HG03457 (cell line): ENCODE measurements around the gene COASY.
"Not testable (repeated sequence)": the region's sequence is repeated elsewhere in the genome, so short reads cannot be mapped to it uniquely, and the experiment has no call there.

Experiments
- ATAC-seq: cut with Tn5 transposase; IDR thresholded peaks from one replicate; pipeline ENCODE4 v1.9.1; 2021; ENCODE audit warnings: moderate number of reproducible peaks; ENCODE audit not compliant: unreplicated experiment

The COASY gene

DNA sequence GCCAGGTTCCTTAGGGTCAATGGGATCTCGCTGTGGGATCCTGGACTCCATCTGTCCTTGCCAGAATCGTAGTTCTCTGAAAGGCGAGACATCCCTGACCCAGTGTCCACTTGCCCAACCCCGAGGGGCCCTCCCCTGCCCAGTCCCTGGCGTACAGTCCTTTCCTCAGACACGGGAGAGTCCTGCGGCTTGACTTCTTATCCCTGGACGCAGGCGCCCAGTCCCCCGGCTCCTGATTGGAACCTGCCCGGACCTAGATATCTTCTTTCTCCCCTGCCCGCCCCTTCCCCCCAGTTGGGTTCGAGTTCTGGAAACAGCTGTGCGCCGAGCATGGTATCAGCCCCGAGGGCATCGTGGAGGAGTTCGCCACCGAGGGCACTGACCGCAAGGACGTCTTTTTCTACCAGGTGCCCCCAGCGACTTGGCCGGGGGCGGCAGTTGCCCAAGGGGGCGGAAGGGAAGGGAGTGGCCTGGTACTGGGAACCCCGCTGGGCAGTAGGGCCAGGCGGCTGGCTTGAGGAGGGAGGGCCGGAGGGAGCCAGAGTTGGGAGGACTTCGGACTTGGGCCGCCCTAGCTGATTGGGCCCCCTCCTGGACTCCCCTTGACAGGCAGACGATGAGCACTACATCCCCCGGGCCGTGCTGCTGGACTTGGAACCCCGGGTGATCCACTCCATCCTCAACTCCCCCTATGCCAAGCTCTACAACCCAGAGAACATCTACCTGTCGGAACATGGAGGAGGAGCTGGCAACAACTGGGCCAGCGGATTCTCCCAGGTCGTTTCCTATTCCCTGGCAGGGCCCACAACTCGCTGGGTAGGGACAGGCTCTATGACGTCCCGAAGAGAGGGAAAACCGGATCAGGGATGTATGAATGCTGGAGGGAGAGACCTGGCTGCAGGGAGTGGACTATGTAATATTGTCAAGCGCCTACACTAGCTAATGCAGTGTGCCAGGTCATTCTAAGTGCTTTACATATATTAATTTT is 48.2 kb downstream of the COASY start:
- not testable (repeated sequence) for ATAC-seq

DNA sequence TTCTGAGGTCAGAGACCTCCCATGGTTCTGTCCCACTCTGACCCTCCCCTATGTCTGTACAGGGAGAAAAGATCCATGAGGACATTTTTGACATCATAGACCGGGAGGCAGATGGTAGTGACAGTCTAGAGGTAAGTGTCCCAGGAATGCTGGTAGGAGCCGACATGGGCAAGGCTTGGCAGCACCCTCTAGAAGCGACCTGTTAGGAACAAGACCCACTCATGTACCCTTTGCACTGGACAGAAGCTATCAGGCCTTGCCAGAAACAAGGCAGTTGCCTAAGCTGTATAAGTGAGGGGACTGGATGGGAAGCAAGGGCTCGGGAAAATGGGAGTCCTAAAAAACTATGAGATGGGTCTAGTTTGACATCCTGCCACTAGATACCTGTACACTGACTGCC is 50.1 kb downstream of the COASY start:
- no peak for ATAC-seq

DNA sequence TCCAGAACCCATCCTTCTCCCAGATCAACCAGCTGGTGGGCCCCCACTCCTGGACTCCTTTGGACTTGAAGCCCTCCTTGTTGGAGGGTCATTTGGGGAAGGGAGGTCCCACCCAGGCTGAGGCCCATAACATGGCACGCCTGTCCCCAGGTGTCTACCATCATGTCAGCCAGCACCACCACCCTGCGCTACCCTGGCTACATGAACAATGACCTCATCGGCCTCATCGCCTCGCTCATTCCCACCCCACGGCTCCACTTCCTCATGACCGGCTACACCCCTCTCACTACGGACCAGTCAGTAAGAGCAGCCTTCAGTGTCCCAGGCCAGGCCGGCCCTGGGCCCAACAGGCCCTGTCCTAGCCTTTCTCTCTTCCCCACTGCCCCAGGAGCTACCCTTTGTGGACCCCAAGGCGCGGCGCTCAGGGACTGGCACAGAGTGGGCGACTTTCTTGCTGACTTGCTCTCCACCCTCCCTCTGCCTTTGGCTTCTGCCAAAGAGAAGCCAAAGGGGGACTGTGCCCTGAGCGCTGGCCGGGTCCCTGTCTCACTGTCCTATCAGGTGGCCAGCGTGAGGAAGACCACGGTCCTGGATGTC is 51.8 kb downstream of the COASY start:
- ATAC-seq = no peak
